Measurements from ENCODE around the gene TTC7B. TPM values are rescaled to one million over a fixed set of nuclear protein-coding genes. Genes with fewer than 3 reads are reported as not detected.

The TTC7B gene
- total RNA-seq, 1 experiment from 2014 or later = 9.6 TPM

- TF ChIP-seq CTCF (IDR thresholded peaks at IDR 0.05; ENCODE audit: unreplicated experiment) = no peak
- CTCF ChIA-PET = no interaction called here
- H3K27me3 Mint-ChIP-seq (ENCODE audit: unreplicated experiment) = no peaks in the 10 kb centered on the region
- BruUV-seq (replicated peaks) = no TSS peak
- no peak overlapping the region for H3K4me3 Mint-ChIP-seq (ENCODE audit: low read depth, unreplicated experiment)
- no peaks in the 10 kb centered on the region for H3K36me3 Mint-ChIP-seq (ENCODE audit: insufficient read depth, unreplicated experiment)
- no peak overlapping the region for H3K27ac Mint-ChIP-seq (ENCODE audit: unreplicated experiment)
- H3K4me1 Mint-ChIP-seq (ENCODE audit: low read depth, unreplicated experiment) = no peaks in the 10 kb centered on the region
- DNase-seq = no peak
- H3K9me3 Mint-ChIP-seq (ENCODE audit: low read depth, unreplicated experiment) = no peaks in the 10 kb centered on the region
- intact Hi-C loops (cut with micrococcal nuclease; ENCODE audit: unreplicated experiment) = loop anchor here (5.0 to 10.0 kb wide), 2 partner anchors 80 to 302 kb away; no protein-coding TSS in a partner anchor
Measured at GRCh38 chr14:90604356-90604755, 211.9 kb downstream of the TTC7B start.

- Mint-ChIP-seq H3K36me3 (ENCODE audit: insufficient read depth, unreplicated experiment) (no peaks in the 10 kb centered on the region), H3K27ac (ENCODE audit: unreplicated experiment) (no peak overlapping the region), H3K27me3 (ENCODE audit: unreplicated experiment) (no peaks in the 10 kb centered on the region), H3K4me1 (ENCODE audit: low read depth, unreplicated experiment) (no peaks in the 10 kb centered on the region), H3K9me3 (ENCODE audit: low read depth, unreplicated experiment) (no peaks in the 10 kb centered on the region), H3K4me3 (ENCODE audit: low read depth, unreplicated experiment) (no peak overlapping the region)
- intact Hi-C loops (cut with micrococcal nuclease; ENCODE audit: unreplicated experiment) = loop anchor here (5.0 to 10.0 kb wide), 2 partner anchors 81 to 302 kb away; no protein-coding TSS in a partner anchor
- no TSS peak for BruUV-seq (replicated peaks)
- no peak for TF ChIP-seq CTCF (IDR thresholded peaks at IDR 0.05; ENCODE audit: unreplicated experiment)
- no peak for DNase-seq
- CTCF ChIA-PET = no interaction called here
Measured at GRCh38 chr14:90603841-90604240, 212.4 kb downstream of the TTC7B start.

GRCh38 chr14:90603336-90603735 lies 212.9 kb downstream of the TTC7B start:
- no peak overlapping the region for H3K27ac Mint-ChIP-seq (ENCODE audit: unreplicated experiment)
- no peak for DNase-seq
- no peaks in the 10 kb centered on the region for H3K4me1 Mint-ChIP-seq (ENCODE audit: low read depth, unreplicated experiment)
- H3K27me3 Mint-ChIP-seq (ENCODE audit: unreplicated experiment) = no peaks in the 10 kb centered on the region
- CTCF ChIA-PET = interaction anchor here (0.5 kb wide), 1 partner anchor 102 kb away, joined by 4 read pairs; no protein-coding TSS in a partner anchor
- no peaks in the 10 kb centered on the region for H3K9me3 Mint-ChIP-seq (ENCODE audit: low read depth, unreplicated experiment)
- BruUV-seq (replicated peaks) = no TSS peak
- no peaks in the 10 kb centered on the region for H3K36me3 Mint-ChIP-seq (ENCODE audit: insufficient read depth, unreplicated experiment)
- H3K4me3 Mint-ChIP-seq (ENCODE audit: low read depth, unreplicated experiment) = no peak overlapping the region
- intact Hi-C loops (cut with micrococcal nuclease; ENCODE audit: unreplicated experiment) = loop anchor here (5.0 to 10.0 kb wide), 2 partner anchors 81 to 301 kb away; no protein-coding TSS in a partner anchor
- no peak for TF ChIP-seq CTCF (IDR thresholded peaks at IDR 0.05; ENCODE audit: unreplicated experiment)

GRCh38 chr14:90602088-90602687 lies 214.0 kb downstream of the TTC7B start:
- no TSS peak for BruUV-seq (replicated peaks)

More at GRCh38 chr14:90602088-90602687, 214.0 kb downstream of the TTC7B start:
- CTCF ChIA-PET = interaction anchor here (1.2 kb wide), 1 partner anchor 301 kb away, joined by 3 read pairs; no protein-coding TSS in a partner anchor
- H3K4me1 Mint-ChIP-seq (ENCODE audit: low read depth, unreplicated experiment) = no peaks in the 10 kb centered on the region
- H3K4me3 Mint-ChIP-seq (ENCODE audit: low read depth, unreplicated experiment) = no peak overlapping the region
- H3K9me3 Mint-ChIP-seq (ENCODE audit: low read depth, unreplicated experiment) = no peaks in the 10 kb centered on the region
- DNase-seq = no peak
- H3K36me3 Mint-ChIP-seq (ENCODE audit: insufficient read depth, unreplicated experiment) = no peaks in the 10 kb centered on the region
- no peak for TF ChIP-seq CTCF (IDR thresholded peaks at IDR 0.05; ENCODE audit: unreplicated experiment)
- intact Hi-C loops (cut with micrococcal nuclease; ENCODE audit: unreplicated experiment) = loop anchor here (5.0 to 10.0 kb wide), 2 partner anchors 83 to 300 kb away; no protein-coding TSS in a partner anchor
- H3K27me3 Mint-ChIP-seq (ENCODE audit: unreplicated experiment) = no peaks in the 10 kb centered on the region
- H3K27ac Mint-ChIP-seq (ENCODE audit: unreplicated experiment) = no peak overlapping the region

Measured in Calu3 (cell line).